ENCODE results near the gene EPAS1.

DNA sequence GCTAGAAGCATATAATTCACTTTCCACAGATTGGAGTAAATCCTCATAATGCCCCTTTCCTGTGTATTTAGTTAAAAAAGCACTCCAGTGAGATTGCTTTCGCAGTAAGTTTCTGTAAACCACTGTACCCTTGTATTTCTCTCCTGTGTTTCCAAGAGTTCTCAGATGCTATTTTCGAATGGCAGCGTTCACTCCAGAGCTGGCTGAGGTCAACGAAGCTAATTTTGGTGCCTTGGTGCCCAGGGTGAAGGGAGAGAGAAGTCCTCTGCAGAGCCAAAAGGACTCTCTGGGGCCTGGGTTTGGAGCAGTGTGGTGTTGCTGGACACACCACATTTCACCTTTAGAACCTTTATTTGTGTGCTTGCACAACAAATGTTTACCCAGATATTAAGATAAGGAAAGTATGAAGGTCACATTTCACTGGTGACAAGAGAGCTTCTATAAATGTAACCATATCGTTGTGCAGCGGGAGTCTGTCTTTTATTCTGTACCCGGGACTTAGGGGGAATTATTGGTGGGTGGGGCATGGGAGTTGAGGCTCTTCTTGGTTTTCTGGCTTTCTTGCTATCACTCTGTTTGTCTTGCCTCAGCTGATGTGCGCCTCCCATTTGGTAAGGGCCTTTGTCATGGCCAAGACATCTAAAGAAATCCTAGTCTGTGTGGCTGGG, 9.9 kb downstream of the EPAS1 start:
- TF ChIP-seq CTCF (conservative IDR thresholded peaks at IDR 0.05): no peak
- TF ChIP-seq ZFX (IDR thresholded peaks at IDR 0.05): no peak
